ENCODE measurements around the gene TSR3. TPM values are rescaled to one million over a fixed set of nuclear protein-coding genes. Genes with fewer than 3 reads are reported as not detected.

The TSR3 gene
- polyA plus RNA-seq, 1 of the 3 experiments (the other 2 are of a cell fraction), result 87.3 TPM

GRCh38 chr16:1326946-1327618, 24.6 kb downstream of the TSR3 start:
- CTCF ChIA-PET, result interaction anchor here (1.0 to 2.4 kb wide), 3 partner anchors 10 to 27 kb away, joined by 3 to 14 read pairs (median 4); partner anchors contain the start of gene UBE2I
- WGBS (ENCODE audit: low lambda C conversion rate), result 80% methylated on average over 2 of the region's 17 CpGs

GRCh38 chr16:1326391-1326790, 25.3 kb downstream of the TSR3 start:
- H2AFZ ChIP-seq (ENCODE audit: low read depth), result no peak overlapping the region
- peaks cover 2% of the 10 kb centered on the region; the same call in 1 of the 2 replicates for H3K27me3 ChIP-seq (ENCODE audit: insufficient read depth)
- H3K79me2 ChIP-seq (ENCODE audit: insufficient read depth), result no peaks in the 10 kb centered on the region
- DNase-seq, result no peak
- no peaks in the 10 kb centered on the region for H3K9me3 ChIP-seq
- no peak overlapping the region for H3K4me3 ChIP-seq (ENCODE audit: low read depth in 2 of 2, low read length in 1 of 2)
- ChIA-PET POLR2A (interaction anchor here (1.1 kb wide), 1 partner anchor 8 kb away, joined by 3 read pairs; no protein-coding TSS in a partner anchor), CTCF (interaction anchor here (1.0 to 2.4 kb wide), 3 partner anchors 11 to 26 kb away, joined by 3 to 14 read pairs (median 4); partner anchors contain the start of gene UBE2I)
- no peaks in the 10 kb centered on the region for H3K9me2 ChIP-seq
- no peak overlapping the region for H3K4me2 ChIP-seq
- TF ChIP-seq EP300 (IDR thresholded peaks at IDR 0.05; ENCODE audit: borderline replicate concordance in 1 of 2, low read depth in 1 of 2, low read length in 1 of 2) (no peak), JUND (IDR thresholded peaks at IDR 0.05) (no peak), MEF2A (IDR thresholded peaks at IDR 0.05; ENCODE audit: borderline replicate concordance, low read depth) (no peak), PBX3 (IDR thresholded peaks at IDR 0.05) (no peak), FOSL2 (IDR thresholded peaks at IDR 0.05; ENCODE audit: borderline replicate concordance, low read depth) (no peak), RXRA (IDR thresholded peaks at IDR 0.05; ENCODE audit: borderline replicate concordance, low read depth) (no peak), MXI1 (IDR thresholded peaks at IDR 0.05; ENCODE audit: low read depth, low read length) (no peak), CHD2 (IDR thresholded peaks at IDR 0.05; ENCODE audit: low read length, partially characterized antibody) (no peak), RFX5 (IDR thresholded peaks at IDR 0.05; ENCODE audit: low read length) (no peak)
- H3K4me1 ChIP-seq (ENCODE audit: control insufficient read depth in 1 of 2, insufficient read depth in 2 of 2, low read depth in 1 of 2, low read length in 1 of 2), result peaks cover 0 to 3% of the 10 kb centered on the region in 2 experiments; a peak in 1 of 4 replicates
- no peak overlapping the region for H3K27ac ChIP-seq (ENCODE audit: low read depth in 2 of 2, low read length in 1 of 2)
- H3K9ac ChIP-seq, result no peak overlapping the region
- peaks cover 10% of the 10 kb centered on the region; the same call in 1 of the 2 replicates for H4K20me1 ChIP-seq (ENCODE audit: insufficient read depth)
- peaks cover 0 to 22% of the 10 kb centered on the region in 2 experiments for H3K36me3 ChIP-seq (replicated peaks in 1 of 2; ENCODE audit: control insufficient read depth in 1 of 2, insufficient read depth in 2 of 2, low read length in 1 of 2)
- 84% methylated on average over 14 of the region's 17 CpGs for WGBS (ENCODE audit: low lambda C conversion rate)
- peaks cover 5% of the 10 kb centered on the region for H3F3A ChIP-seq (replicated peaks; ENCODE audit: insufficient read depth)

More at GRCh38 chr16:1326946-1327618, 24.6 kb downstream of the TSR3 start:
- Histone ChIP-seq H3K9me2 (no peaks in the 10 kb centered on the region), H3K4me2 (no peak overlapping the region), H3F3A (replicated peaks; ENCODE audit: insufficient read depth) (peaks cover 5% of the 10 kb centered on the region), H3K4me3 (ENCODE audit: low read depth in 2 of 2, low read length in 1 of 2) (no peak overlapping the region), H3K79me2 (ENCODE audit: insufficient read depth) (no peaks in the 10 kb centered on the region), H3K9me3 (no peaks in the 10 kb centered on the region), H2AFZ (ENCODE audit: low read depth) (no peak overlapping the region), H3K27ac (ENCODE audit: low read depth in 2 of 2, low read length in 1 of 2) (no peak overlapping the region), H3K36me3 (replicated peaks in 1 of 2; ENCODE audit: control insufficient read depth in 1 of 2, insufficient read depth in 2 of 2, low read length in 1 of 2) (peaks cover 0 to 22% of the 10 kb centered on the region in 2 experiments), H3K4me1 (ENCODE audit: control insufficient read depth in 1 of 2, insufficient read depth in 2 of 2, low read depth in 1 of 2, low read length in 1 of 2) (peaks cover 0 to 9% of the 10 kb centered on the region in 2 experiments; a peak in 1 of 4 replicates), H3K9ac (no peak overlapping the region), H3K27me3 (ENCODE audit: insufficient read depth) (peaks cover 9% of the 10 kb centered on the region; the same call in 1 of the 2 replicates), H4K20me1 (ENCODE audit: insufficient read depth) (peaks cover 11% of the 10 kb centered on the region; the same call in 1 of the 2 replicates)
- no peak for DNase-seq
- POLR2A ChIA-PET, result no interaction called here
- no peak for TF ChIP-seq GABPA (IDR thresholded peaks at IDR 0.05; ENCODE audit: low read depth)

All from SK-N-SH (cell line).